ENCODE measurements around the gene PRDM8. TPM values are rescaled to one million over a fixed set of nuclear protein-coding genes. Genes with fewer than 3 reads are reported as not detected.

PRDM8 gene
- total and polyA plus RNA-seq, 2 donors (not counting 1 experiment from before 2014, with no cell fraction given) = 20.0 to 35.6 TPM

- peaks cover 0 to under 1% of the 10 kb centered on the region in 2 experiments for H3K36me3 ChIP-seq (replicated peaks in 1 of 2; ENCODE audit: control extremely low read depth in 1 of 2, control insufficient read depth in 1 of 2, extremely low read depth in 1 of 2, insufficient read depth in 2 of 2, low read length in 1 of 2)
- 100% methylated on average over 1 of the region's 5 CpGs for WGBS (ENCODE audit: insufficient coverage)
- H3K4me1 ChIP-seq (ENCODE audit: control insufficient read depth in 2 of 2, insufficient read depth in 2 of 2, low read length in 2 of 2) = peaks cover 31 to 38% of the 10 kb centered on the region in 2 donors
- no peak overlapping the region for H3K9ac ChIP-seq (ENCODE audit: low read length)
- H3K9me3 ChIP-seq (ENCODE audit: control extremely low read depth in 1 of 3, control insufficient read depth in 2 of 3, insufficient read depth in 1 of 3, low read length in 2 of 3) = peaks cover 0 to 3% (median 0%) of the 10 kb centered on the region in 3 donors
- H3K27me3 Mint-ChIP-seq = peaks cover 8% of the 10 kb centered on the region
- H3K4me1 Mint-ChIP-seq = peaks cover 43% of the 10 kb centered on the region
- H4K20me1 ChIP-seq (ENCODE audit: control insufficient read depth, insufficient read depth, low read length, poor library complexity, severe bottlenecking) = peaks cover 21% of the 10 kb centered on the region
- no peak overlapping the region for H3K27ac ChIP-seq (ENCODE audit: low read length in 2 of 2)
- DNase-seq (no peak), ATAC-seq (ENCODE audit: low read depth) (no peak)
- no peak overlapping the region for H3K4me3 ChIP-seq (ENCODE audit: control extremely low read depth in 1 of 5, extremely low read depth in 1 of 5, insufficient read depth in 1 of 5, low read depth in 2 of 5, low read length in 4 of 5)
- TF ChIP-seq EZH2 (IDR thresholded peaks at IDR 0.05; ENCODE audit: borderline replicate concordance, insufficient read depth, low read depth, low read length, poor library complexity, severe bottlenecking) = no peak
- H3K27ac Mint-ChIP-seq = peak overlapping the region; percentile 98
- peaks cover 26% of the 10 kb centered on the region for H3K79me2 ChIP-seq (ENCODE audit: control insufficient read depth, insufficient read depth, low read length)
- CTCF ChIA-PET = interaction anchor here (0.7 to 13.1 kb wide), 7 partner anchors 12 to 64 kb away, joined by 3 to 199 read pairs (median 27); partner anchors contain the start of gene PRDM8
- H3K27me3 ChIP-seq (replicated peaks in 1 of 4; ENCODE audit: control extremely low read depth in 1 of 4, control insufficient read depth in 3 of 4, insufficient read depth in 4 of 4, low read length in 3 of 4) = peaks cover 0 to 41% (median 0%) of the 10 kb centered on the region in 4 experiments
- POLR2A ChIA-PET = interaction anchor here (0.6 to 3.6 kb wide), 3 partner anchors 10 to 16 kb away, joined by 8 to 19 read pairs (median 9); partner anchors contain the start of gene PRDM8
- H3K4me2 ChIP-seq (replicated peaks; ENCODE audit: low read depth, low read length, poor library complexity, severe bottlenecking) = no peak overlapping the region
- no peaks in the 10 kb centered on the region for H3K9me3 Mint-ChIP-seq (ENCODE audit: insufficient read depth)
- H3K4me3 Mint-ChIP-seq = peak overlapping the region; percentile 99
- H2AFZ ChIP-seq (ENCODE audit: insufficient read depth, low read depth, low read length, poor library complexity, severe bottlenecking) = no peak overlapping the region
- intact Hi-C loops (cut with micrococcal nuclease) = loop anchor here (10.0 kb wide), 1 partner anchor 688 kb away; no protein-coding TSS in a partner anchor
Measured at GRCh38 chr4:80186676-80187075, 10.6 kb upstream of the PRDM8 start.

GRCh38 chr4:80187677-80188076 lies 9.6 kb upstream of the PRDM8 start:
- Histone ChIP-seq H3K9ac (ENCODE audit: low read length) (no peak overlapping the region), H3K36me3 (replicated peaks in 1 of 2; ENCODE audit: control extremely low read depth in 1 of 2, control insufficient read depth in 1 of 2, extremely low read depth in 1 of 2, insufficient read depth in 2 of 2, low read length in 1 of 2) (peaks cover 2 to 9% of the 10 kb centered on the region in 2 experiments), H3K4me3 (ENCODE audit: control extremely low read depth in 1 of 5, extremely low read depth in 1 of 5, insufficient read depth in 1 of 5, low read depth in 2 of 5, low read length in 4 of 5) (no peak overlapping the region), H3K27me3 (replicated peaks in 1 of 4; ENCODE audit: control extremely low read depth in 1 of 4, control insufficient read depth in 3 of 4, insufficient read depth in 4 of 4, low read length in 3 of 4) (peaks cover 0 to 48% (median 4%) of the 10 kb centered on the region in 4 experiments), H2AFZ (ENCODE audit: insufficient read depth, low read depth, low read length, poor library complexity, severe bottlenecking) (no peak overlapping the region), H4K20me1 (ENCODE audit: control insufficient read depth, insufficient read depth, low read length, poor library complexity, severe bottlenecking) (peaks cover 21% of the 10 kb centered on the region), H3K4me2 (replicated peaks; ENCODE audit: low read depth, low read length, poor library complexity, severe bottlenecking) (no peak overlapping the region), H3K9me3 (ENCODE audit: control extremely low read depth in 1 of 3, control insufficient read depth in 2 of 3, insufficient read depth in 1 of 3, low read length in 2 of 3) (peaks cover 0 to 3% (median 0%) of the 10 kb centered on the region in 3 donors), H3K4me1 (ENCODE audit: control insufficient read depth in 2 of 2, insufficient read depth in 2 of 2, low read length in 2 of 2) (peaks cover 21 to 28% of the 10 kb centered on the region in 2 donors), H3K27ac (ENCODE audit: low read length in 2 of 2) (no peak overlapping the region), H3K79me2 (ENCODE audit: control insufficient read depth, insufficient read depth, low read length) (peaks cover 26% of the 10 kb centered on the region)
- DNase-seq (no peak), ATAC-seq (ENCODE audit: low read depth) (no peak)
- POLR2A ChIA-PET = no interaction called here
- no peaks in the 10 kb centered on the region for H3K9me3 Mint-ChIP-seq (ENCODE audit: insufficient read depth)
- no peak overlapping the region for H3K4me3 Mint-ChIP-seq
- peaks cover 9% of the 10 kb centered on the region for H3K27me3 Mint-ChIP-seq
- intact Hi-C loops (cut with micrococcal nuclease) = loop anchor here (10.0 kb wide), 1 partner anchor 687 kb away; no protein-coding TSS in a partner anchor
- CTCF ChIA-PET = interaction anchor here (0.6 to 13.1 kb wide), 7 partner anchors 11 to 262 kb away, joined by 3 to 199 read pairs (median 27); partner anchors contain the start of gene PRDM8
- no peak for TF ChIP-seq CTCF (IDR thresholded peaks at IDR 0.05)
- TF ChIP-seq EZH2 (IDR thresholded peaks at IDR 0.05; ENCODE audit: borderline replicate concordance, insufficient read depth, low read depth, low read length, poor library complexity, severe bottlenecking) = no peak
- WGBS (ENCODE audit: insufficient coverage) = 100% methylated on average over 2 of the region's 4 CpGs
- H3K27ac Mint-ChIP-seq = no peak overlapping the region
- peaks cover 33% of the 10 kb centered on the region for H3K4me1 Mint-ChIP-seq
